Caco-2 (cell line): ENCODE data around the gene SCUBE3. TPM values are rescaled to one million over a fixed set of nuclear protein-coding genes. Genes with fewer than 3 reads are reported as not detected.

ENCODE experiments used
- BruUV-seq: library from RNA; stranded (reverse); fragments of 400-500 nt; replicated peaks from 2 replicates; lab custom pipeline; 2021; lab: Mats Ljungman, UMichigan
- CTCF ChIA-PET: fragments of 300-600 bp; sonication (Branson Sonifier 250); formaldehyde crosslinking; loops from one replicate; lab custom pipeline; 2022; ENCODE audit warnings: antibody characterized with exemption; lab: Charles Lee
- POLR2A ChIA-PET: fragments of 300-600 bp; sonication (Branson Sonifier 250); formaldehyde crosslinking; loops from one replicate; lab custom pipeline; 2022; ENCODE audit warnings: antibody characterized with exemption; lab: Charles Lee
- DNase-seq, 2 experiments: peaks; one replicate each; pipeline versions ENCODE4 v3.0.0 to v3.0.0-alpha.2; 2020 to 2022
- H3K27me3 ChIP-seq: replicated peaks from 2 replicates; pipeline ENCODE4 v1.6.0; 2011; ENCODE audit warnings: low read length; ENCODE audit not compliant: control insufficient read depth, insufficient read depth
- H3K36me3 ChIP-seq: 2 replicates; pipeline ENCODE4 v1.5.1; 2011; ENCODE audit warnings: low read length; ENCODE audit not compliant: control insufficient read depth, insufficient read depth
- H3K4me1 ChIP-seq: fragments of 250-450 bp; sonication (Bioruptor Pico); 2 replicates; pipeline ENCODE4 v1.5.1; 2020; ENCODE audit warnings: mild to moderate bottlenecking
- H3K4me3 ChIP-seq: 2 replicates; pipeline ENCODE4 v1.5.1; 2011; ENCODE audit warnings: low read depth, mild to moderate bottlenecking, control low read depth, low read length
- H3K9me3 ChIP-seq: fragments of 250-450 bp; sonication (Bioruptor Pico); 2 replicates; pipeline ENCODE4 v1.5.1; 2020; ENCODE audit warnings: mild to moderate bottlenecking, moderate library complexity
- H3K27ac Mint-ChIP-seq: one replicate; pipeline ENCODE4 v1.8.0; 2022; ENCODE audit warnings: mixed read lengths; ENCODE audit not compliant: unreplicated experiment
- H3K27me3 Mint-ChIP-seq: one replicate; pipeline ENCODE4 v1.8.0; 2022; ENCODE audit warnings: mixed read lengths; ENCODE audit not compliant: insufficient read depth, unreplicated experiment
- H3K36me3 Mint-ChIP-seq: one replicate; pipeline ENCODE4 v1.8.0; 2022; ENCODE audit warnings: mild to moderate bottlenecking, mixed read lengths; ENCODE audit not compliant: insufficient read depth, unreplicated experiment
- H3K4me1 Mint-ChIP-seq: one replicate; pipeline ENCODE4 v1.8.0; 2022; ENCODE audit warnings: low read depth, mixed read lengths; ENCODE audit not compliant: unreplicated experiment
- H3K4me3 Mint-ChIP-seq: one replicate; pipeline ENCODE4 v1.8.0; 2022; ENCODE audit warnings: mild to moderate bottlenecking, moderate library complexity, mixed read lengths; ENCODE audit not compliant: unreplicated experiment
- H3K9me3 Mint-ChIP-seq: one replicate; pipeline ENCODE4 v1.8.0; 2022; ENCODE audit warnings: mixed read lengths; ENCODE audit not compliant: unreplicated experiment
- intact Hi-C: fragments of 100-400 bp; cut with micrococcal nuclease; formaldehyde crosslinking; loops from one replicate; pipeline ENCODE4 v1.10.0; 2022; ENCODE audit not compliant: unreplicated experiment
- total RNA-seq: library from RNA; stranded (reverse); gene quantifications from 2 replicates; pipeline ENCODE4 v1.2.3, GENCODE V29; 2022
- TF ChIP-seq, protein P1 (sequence below), 2 experiments: fragments of 200-600 bp in 1 of 2; IDR thresholded peaks; 1 replicate in 1 of 2; 2 replicates in 1 of 2; pipeline versions ENCODE4 v1.5.1 to v1.8.0; 2011 to 2022; ENCODE audit warnings: antibody characterized with exemption in 1 of 2, control low read depth in 1 of 2, inconsistent platforms in 1 of 2, low read depth in 1 of 2, low read length in 1 of 2, mild to moderate bottlenecking in 1 of 2, moderate library complexity in 1 of 2; ENCODE audit not compliant: insufficient read depth in 1 of 2, severe bottlenecking in 1 of 2, unreplicated experiment in 1 of 2

Gene SCUBE3
- total RNA-seq, 1 experiment from 2014 or later = 1.3 TPM

DNA sequence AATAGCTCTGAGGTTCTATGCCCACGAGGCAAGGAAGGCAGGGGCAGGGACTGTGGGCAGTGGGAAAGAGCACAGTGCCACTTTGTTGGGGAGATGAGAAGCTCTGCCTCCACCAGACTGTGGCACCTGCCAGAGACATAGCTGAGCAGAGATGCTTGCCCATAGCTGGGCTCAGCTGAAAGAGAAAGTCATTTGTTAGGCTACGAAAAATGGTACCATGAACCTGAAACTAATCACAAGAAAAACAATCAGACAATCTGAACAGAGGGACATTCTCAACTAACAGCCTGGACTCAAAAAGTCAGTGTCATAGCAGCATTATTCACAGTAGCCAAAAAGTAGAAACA, 39.7 kb upstream of the SCUBE3 start:
- H3K27ac Mint-ChIP-seq = no peak overlapping the region
- ChIA-PET POLR2A (no interaction called here), CTCF (interaction anchor here (0.6 kb wide), 1 partner anchor 24 kb away, joined by 3 read pairs; no protein-coding TSS in a partner anchor)
- no peaks in the 10 kb centered on the region for H3K4me1 ChIP-seq
- H3K36me3 Mint-ChIP-seq = no peaks in the 10 kb centered on the region
- no peaks in the 10 kb centered on the region for H3K4me1 Mint-ChIP-seq
- TF ChIP-seq, protein P1, sequence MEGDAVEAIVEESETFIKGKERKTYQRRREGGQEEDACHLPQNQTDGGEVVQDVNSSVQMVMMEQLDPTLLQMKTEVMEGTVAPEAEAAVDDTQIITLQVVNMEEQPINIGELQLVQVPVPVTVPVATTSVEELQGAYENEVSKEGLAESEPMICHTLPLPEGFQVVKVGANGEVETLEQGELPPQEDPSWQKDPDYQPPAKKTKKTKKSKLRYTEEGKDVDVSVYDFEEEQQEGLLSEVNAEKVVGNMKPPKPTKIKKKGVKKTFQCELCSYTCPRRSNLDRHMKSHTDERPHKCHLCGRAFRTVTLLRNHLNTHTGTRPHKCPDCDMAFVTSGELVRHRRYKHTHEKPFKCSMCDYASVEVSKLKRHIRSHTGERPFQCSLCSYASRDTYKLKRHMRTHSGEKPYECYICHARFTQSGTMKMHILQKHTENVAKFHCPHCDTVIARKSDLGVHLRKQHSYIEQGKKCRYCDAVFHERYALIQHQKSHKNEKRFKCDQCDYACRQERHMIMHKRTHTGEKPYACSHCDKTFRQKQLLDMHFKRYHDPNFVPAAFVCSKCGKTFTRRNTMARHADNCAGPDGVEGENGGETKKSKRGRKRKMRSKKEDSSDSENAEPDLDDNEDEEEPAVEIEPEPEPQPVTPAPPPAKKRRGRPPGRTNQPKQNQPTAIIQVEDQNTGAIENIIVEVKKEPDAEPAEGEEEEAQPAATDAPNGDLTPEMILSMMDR (IDR thresholded peaks at IDR 0.05; ENCODE audit: insufficient read depth in 1 of 2, low read depth in 1 of 2, low read length in 1 of 2, severe bottlenecking in 1 of 2, unreplicated experiment in 1 of 2) = no peak
- no peaks in the 10 kb centered on the region for H3K36me3 ChIP-seq
- no peaks in the 10 kb centered on the region for H3K27me3 ChIP-seq
- H3K4me3 ChIP-seq = no peak overlapping the region
- H3K9me3 ChIP-seq = no peaks in the 10 kb centered on the region
- DNase-seq = no peak
- H3K4me3 Mint-ChIP-seq = no peak overlapping the region
- no peaks in the 10 kb centered on the region for H3K27me3 Mint-ChIP-seq
- peaks cover 10% of the 10 kb centered on the region for H3K9me3 Mint-ChIP-seq
- BruUV-seq = no TSS peak
- intact Hi-C loops = no loop called here

- H3K27ac Mint-ChIP-seq = no peak overlapping the region
- Histone ChIP-seq H3K4me3 (no peak overlapping the region), H3K4me1 (no peaks in the 10 kb centered on the region), H3K27me3 (no peaks in the 10 kb centered on the region), H3K9me3 (no peaks in the 10 kb centered on the region), H3K36me3 (no peaks in the 10 kb centered on the region)
- ChIA-PET CTCF (interaction anchor here (0.6 kb wide), 1 partner anchor 23 kb away, joined by 3 read pairs; no protein-coding TSS in a partner anchor), POLR2A (no interaction called here)
- BruUV-seq = no TSS peak
- no peaks in the 10 kb centered on the region for H3K36me3 Mint-ChIP-seq
- intact Hi-C loops = no loop called here
- H3K9me3 Mint-ChIP-seq = peaks cover 6% of the 10 kb centered on the region
- no peaks in the 10 kb centered on the region for H3K27me3 Mint-ChIP-seq
- H3K4me1 Mint-ChIP-seq = no peaks in the 10 kb centered on the region
- DNase-seq = no peak
- no peak overlapping the region for H3K4me3 Mint-ChIP-seq
- TF ChIP-seq, protein P1 (IDR thresholded peaks at IDR 0.05; ENCODE audit: insufficient read depth in 1 of 2, low read depth in 1 of 2, low read length in 1 of 2, severe bottlenecking in 1 of 2, unreplicated experiment in 1 of 2) = no peak
Measured at GRCh38 chr6:35174501-35174900, 39.3 kb upstream of the SCUBE3 start.

DNA sequence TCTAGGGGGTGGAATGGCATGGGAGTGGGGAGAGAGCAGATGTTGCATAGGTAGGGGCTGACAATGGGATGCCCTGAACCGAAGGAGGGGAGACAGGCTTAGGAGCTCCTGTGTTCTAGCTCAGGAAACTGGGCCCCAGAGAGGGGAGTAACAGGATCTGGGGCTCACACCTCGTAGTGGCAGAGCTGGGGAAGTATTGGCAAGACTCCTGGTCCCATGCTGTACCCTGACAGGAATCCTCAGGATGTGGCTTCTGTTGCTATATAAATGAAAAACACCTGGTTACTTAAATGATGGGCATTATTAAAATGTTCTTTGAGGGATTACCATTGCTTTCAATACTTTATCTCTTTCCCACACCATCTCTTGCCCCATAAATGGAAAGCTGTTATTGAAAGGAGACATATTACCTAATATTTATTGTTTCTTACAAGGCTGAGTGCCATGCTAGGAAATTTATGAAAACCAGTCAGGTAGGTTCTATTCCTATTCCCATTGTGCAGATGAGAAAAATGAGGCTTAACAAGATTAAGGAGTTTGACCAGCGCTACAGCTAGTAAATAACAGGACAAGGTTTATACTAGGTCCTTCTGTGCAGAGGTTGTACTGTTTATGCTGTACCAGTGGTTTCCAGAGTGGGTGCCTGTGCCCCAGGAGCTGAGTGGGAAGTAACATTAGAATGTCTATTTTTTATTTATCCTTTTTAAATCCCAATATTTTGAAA, 37.3 kb upstream of the SCUBE3 start:
- H3K4me1 Mint-ChIP-seq = no peaks in the 10 kb centered on the region
- no peaks in the 10 kb centered on the region for H3K27me3 ChIP-seq
- ChIA-PET POLR2A (no interaction called here), CTCF (no interaction called here)
- no peak overlapping the region for H3K4me3 Mint-ChIP-seq
- no peaks in the 10 kb centered on the region for H3K36me3 ChIP-seq
- H3K27me3 Mint-ChIP-seq = no peaks in the 10 kb centered on the region
- no TSS peak for BruUV-seq
- no peak overlapping the region for H3K4me3 ChIP-seq
- H3K27ac Mint-ChIP-seq = no peak overlapping the region
- H3K4me1 ChIP-seq = no peaks in the 10 kb centered on the region
- no peaks in the 10 kb centered on the region for H3K36me3 Mint-ChIP-seq
- H3K9me3 Mint-ChIP-seq = no peaks in the 10 kb centered on the region
- no peak for DNase-seq
- no peaks in the 10 kb centered on the region for H3K9me3 ChIP-seq
- intact Hi-C loops = no loop called here
- TF ChIP-seq, protein P1 (IDR thresholded peaks at IDR 0.05; ENCODE audit: insufficient read depth in 1 of 2, low read depth in 1 of 2, low read length in 1 of 2, severe bottlenecking in 1 of 2, unreplicated experiment in 1 of 2) = no peak
